Stimulated activated CD4-positive, alpha-beta T cell treated with anti-CD3 and anti-CD28 coated beads, Interleukin-15, amount 100 ng/mL, for 24 hours (primary cell): ENCODE results near the gene ATP2A2.
A peak's percentile ranks its signal among the peaks of the same experiment; 100 is the strongest.
"Not testable (repeated sequence)": the region's sequence is repeated elsewhere in the genome, so short reads cannot be mapped to it uniquely, and the experiment has no call there.

Experiments used
- DNase-seq: peaks from one replicate; pipeline ENCODE4 v3.0.0-alpha.2; 2020

Gene ATP2A2

DNA sequence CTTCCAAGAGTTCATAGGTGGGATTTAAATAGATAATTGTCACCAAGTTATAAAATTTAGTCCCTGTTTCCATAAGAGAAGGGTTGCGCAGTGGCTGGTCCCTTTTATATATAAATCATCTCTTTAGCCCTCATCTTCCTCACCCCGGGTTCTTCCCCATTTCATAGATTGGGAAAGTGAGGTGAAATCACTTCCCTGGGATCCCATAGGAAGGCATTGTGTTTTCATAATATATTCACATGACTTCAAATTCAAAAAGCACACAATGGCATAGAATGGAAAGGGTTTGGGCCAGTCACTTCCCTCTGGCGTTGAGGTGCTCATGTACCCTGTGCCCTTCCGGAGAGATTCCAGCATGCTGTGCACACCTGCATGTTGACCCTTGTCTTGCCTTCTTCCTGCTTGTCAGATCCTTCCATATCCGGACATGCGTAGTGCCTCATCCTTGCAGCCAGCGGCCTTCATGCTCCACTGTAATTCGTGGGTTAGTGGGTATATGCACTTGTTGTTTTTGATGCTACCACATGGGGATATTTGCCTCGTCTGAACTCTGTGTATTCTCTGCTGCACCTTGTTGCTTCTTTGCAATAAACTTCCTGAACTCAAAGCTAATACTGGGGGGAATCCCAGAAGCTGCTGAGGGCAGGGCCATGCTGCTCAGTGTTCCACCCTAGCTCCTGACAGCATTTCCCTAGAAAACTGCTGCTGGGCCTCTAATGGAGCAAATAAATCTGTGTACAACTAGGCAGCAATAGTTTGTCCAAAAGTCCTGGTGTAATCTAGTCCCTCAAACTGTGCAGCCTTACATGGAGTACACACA, 62.9 kb downstream of the ATP2A2 start:
- DNase-seq, result no peak

- no peak for DNase-seq
These were observed 63.6 kb downstream of the ATP2A2 start for GRCh38 chr12:110344657-110345056.

- DNase-seq, result no peak
These were observed 64.2 kb downstream of the ATP2A2 start for GRCh38 chr12:110345176-110345661.

DNA sequence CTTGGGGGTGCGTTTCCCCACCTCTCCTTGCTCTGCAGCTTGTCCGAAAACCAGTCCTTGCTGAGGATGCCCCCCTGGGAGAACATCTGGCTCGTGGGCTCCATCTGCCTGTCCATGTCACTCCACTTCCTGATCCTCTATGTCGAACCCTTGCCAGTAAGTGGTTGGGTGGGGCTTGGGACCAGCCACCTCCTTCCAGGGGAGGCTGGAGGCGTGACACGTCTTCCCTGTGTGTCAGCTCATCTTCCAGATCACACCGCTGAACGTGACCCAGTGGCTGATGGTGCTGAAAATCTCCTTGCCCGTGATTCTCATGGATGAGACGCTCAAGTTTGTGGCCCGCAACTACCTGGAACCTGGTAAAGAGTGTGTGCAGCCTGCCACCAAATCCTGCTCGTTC, 64.9 kb downstream of the ATP2A2 start:
- no peak for DNase-seq

GRCh38 chr12:110347767-110348166, 66.7 kb downstream of the ATP2A2 start:
- DNase-seq, result no peak

DNA sequence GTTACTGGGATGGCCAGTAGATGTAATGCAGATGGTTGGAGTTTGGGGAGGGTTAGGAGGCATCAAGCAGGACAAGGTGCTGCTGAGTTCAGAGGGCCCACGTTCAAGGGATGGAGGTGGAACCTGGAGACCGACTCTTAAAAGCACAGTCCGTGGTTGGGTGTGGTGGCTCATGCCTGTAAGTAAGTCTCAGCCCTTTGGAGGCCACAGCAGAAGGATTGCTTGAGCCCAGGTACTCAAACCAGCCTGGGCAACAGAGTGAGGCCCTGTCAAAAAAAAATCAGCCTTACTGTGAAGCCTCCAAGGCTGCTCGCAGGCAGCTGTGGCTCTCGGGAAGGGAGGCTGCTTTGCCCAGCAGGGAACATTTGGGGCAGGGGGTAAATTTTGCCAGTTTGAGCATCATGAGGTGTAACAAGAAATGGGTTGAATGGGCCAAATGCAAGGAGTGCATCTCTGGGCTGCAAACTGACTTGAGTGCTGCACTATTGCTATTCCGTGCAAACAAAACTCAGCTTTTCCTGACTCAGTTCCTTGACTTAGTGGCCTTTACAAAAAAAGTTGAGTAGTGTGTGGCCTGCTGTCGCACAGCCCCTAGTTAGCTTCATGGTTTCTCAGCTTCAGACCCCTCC, 67.5 kb downstream of the ATP2A2 start:
- DNase-seq, result no peak

GRCh38 chr12:110349096-110349495, 68.0 kb downstream of the ATP2A2 start:
- DNase-seq, result no peak

DNA sequence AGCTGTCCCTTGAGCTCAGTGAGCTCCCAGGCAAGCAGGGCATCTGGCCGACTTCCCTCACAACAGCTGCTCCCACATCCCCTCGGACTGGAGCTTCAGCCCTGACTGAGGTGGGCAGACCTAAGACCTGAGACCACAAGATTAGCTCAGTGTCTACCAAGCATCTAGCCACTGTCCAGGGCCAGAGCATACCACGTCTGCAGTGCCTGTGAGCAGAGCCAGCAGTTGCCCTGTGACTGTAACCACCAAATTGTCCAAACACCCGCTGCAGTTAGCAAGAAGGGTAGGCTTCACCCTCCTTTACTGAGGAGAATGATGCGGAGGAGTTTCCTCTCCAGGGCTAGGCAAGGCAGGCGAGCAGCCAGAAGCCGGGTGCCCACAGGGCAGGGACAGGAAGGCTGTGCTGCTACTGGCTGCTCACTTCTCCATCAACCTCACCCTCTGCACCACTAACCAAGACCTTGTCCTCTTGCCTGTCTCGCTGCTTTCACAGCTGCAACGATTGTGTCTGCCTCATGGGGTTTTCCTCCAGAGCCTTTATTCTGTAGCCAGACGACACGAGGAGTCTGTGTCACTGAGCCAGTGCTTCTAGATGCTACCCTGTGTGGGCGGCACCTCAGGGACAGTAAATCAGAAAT, 68.6 kb downstream of the ATP2A2 start:
- peak; percentile 56 for DNase-seq

DNA sequence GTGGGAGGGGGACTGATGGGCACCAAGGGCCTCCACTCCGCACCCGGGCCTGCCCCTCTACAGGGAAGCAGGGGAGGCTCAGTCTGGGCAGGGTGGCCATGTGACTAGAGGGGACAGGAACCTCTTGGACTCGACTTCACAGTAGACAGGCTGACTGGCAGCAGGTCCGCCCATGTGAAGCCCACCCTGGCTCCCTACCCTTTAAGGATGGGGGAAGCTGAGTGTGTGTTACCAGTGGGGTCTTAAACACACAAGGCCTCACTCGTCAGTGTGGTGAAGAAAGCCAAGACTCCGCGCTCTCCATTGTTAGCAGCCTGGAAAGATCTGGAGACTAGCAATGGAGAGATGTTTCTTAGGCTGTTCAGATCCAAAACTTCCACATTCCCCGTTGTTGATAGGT, 70.1 kb downstream of the ATP2A2 start:
- no peak for DNase-seq

DNA sequence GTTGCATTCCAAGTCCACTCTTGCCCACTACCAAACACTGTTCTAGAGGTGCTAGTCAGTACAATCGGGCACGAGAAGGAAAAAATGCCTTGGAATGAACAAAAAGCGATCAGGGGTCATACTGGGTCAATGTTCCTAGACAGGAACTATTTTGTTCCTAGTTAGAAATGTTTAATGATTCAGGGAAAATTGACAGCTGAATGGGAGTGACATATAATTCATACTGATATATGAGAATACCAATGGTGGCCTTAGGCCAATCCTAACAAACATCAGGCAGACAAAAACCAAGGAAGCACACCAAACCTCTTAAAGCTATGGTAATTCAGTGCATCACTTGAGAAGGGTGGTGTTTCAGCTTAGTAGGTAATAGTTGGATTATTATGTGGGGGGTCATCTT, 71.4 kb downstream of the ATP2A2 start:
- DNase-seq, result no peak

DNA sequence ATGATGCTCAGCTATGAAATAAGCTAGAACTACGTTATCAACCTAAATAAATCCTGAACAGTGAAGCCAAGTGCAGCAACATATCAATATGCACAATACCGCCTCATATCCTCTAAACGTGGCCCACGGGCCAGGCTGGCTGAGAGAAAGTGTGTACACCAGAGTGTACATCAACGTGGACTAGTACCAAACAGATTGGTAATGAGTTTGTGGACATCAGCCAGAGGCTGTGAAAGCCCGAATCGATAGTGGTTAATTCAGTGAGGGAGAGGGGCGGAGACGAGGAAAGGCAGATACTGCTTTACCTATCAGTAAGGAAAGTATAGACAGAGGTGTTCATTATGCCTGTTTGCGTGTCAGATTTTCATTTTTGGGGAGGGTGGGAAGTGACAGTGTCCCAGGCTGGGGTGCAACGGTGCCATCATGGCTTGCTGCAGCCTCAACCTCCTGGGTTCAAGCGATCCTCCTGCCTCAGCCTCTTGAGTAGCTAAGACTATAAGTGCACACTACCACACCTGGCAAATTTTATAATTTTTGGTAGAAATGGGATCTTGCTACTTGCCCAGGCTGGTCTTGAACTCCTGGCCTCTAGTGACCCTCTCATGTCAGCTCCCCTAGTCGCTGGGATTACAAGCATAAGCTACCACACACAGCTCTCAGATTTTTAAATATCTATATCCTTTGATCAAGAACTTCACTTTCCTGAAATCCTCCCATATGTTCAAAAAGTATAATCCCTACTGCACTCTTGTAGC, 72.3 kb downstream of the ATP2A2 start:
- no peak for DNase-seq

- no peak for DNase-seq
These were observed 73.2 kb downstream of the ATP2A2 start for GRCh38 chr12:110354172-110354780.

- DNase-seq, result peak; percentile 44
These were observed 74.0 kb downstream of the ATP2A2 start for GRCh38 chr12:110355073-110355472.

DNA sequence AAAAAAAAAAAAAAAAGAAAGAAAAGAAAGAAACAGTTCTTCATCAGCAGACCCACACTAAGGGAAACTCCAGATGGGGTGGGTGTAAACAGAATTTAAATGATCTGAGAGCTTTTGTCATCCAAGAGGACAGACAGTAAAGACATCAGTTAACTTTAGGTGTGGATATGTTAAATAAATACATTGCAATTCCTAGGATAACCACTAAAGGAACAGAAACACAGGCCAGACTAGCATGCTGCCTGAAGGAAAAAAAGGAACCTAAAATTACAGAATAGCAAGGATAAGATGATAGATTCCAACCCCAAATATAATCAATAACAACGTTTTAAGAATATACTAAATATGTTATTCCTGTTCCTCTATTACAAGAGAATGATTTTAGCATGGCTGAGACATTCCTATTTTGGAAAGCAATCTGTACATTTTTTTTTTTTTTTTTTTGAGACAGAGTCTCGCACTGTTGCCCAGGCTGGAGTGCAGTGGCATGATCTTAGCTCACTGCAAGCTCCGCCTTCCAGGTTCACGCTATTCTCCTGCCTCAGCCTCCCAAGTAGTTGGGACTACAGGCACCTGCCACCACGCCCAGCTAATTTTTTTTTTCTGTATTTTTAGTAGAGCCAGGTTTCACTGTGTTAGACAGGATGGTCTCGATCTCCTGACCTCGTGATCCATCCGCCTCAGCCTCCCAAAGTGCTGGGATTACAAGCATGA, 77.5 kb downstream of the ATP2A2 start:
- not testable (repeated sequence) for DNase-seq

GRCh38 chr12:110361216-110361615, 80.2 kb downstream of the ATP2A2 start:
- DNase-seq, result no peak

GRCh38 chr12:110365489-110366320, 84.7 kb downstream of the ATP2A2 start:
- DNase-seq, result no peak

GRCh38 chr12:110366321-110367142, 85.5 kb downstream of the ATP2A2 start:
- DNase-seq, result no peak

DNA sequence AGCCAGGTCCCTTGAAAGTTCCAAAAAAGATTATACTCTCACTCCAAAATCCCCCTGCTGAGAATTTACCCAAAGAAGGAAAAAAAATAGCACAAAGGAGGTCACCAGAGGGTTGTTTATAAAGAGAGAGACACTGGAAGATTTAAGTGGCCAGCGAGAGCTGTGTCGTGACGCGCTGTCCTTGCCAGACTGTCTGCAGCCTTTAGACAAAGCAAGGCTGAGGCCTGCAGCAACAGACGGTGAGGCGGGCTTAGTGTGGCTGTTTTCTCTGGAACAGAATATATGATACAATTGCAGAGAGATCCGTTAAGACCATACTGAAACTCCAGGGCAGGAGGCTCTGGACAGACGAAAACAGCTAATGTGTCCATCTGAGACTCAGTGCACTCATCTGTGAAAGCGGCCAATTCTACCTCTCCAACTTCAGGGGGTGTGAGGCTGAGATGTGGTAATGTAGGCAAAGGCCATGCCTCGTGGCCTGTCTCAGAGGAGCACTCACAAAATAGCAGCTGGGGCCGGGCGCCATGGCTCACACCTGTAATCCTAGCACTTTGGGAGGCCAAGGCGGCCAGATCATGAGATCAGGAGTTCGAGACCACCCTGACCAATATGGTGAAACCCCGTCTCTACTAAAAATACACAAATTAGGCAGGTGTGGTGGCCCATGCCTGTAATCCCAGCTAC, 86.3 kb downstream of the ATP2A2 start:
- no peak for DNase-seq

DNA sequence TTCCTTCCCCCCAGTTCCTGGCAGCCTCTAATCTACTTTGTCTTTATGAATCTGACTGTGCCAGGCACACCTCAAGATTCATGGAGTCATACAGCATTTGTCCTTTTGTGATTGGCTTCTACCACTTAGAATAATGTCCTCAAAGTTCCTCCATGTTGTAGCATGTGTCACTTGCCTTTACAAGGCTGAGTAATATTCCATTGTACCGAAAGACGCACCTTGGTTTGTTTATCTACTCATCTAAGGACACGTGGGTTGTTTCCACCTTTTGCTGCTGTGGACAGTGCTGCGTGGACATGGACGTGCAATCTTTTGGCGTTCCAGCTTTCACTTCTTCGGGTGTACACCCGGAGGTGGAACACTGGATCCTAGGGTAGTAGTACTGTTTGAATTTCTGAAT, 88.9 kb downstream of the ATP2A2 start:
- no peak for DNase-seq
